ENCODE measurements around the gene LMNA. TPM values are rescaled to one million over a fixed set of nuclear protein-coding genes. Genes with fewer than 3 reads are reported as not detected.

Gene LMNA
- total and polyA plus RNA-seq, 7 donors, result 114 to 392 (median 237) TPM

DNA sequence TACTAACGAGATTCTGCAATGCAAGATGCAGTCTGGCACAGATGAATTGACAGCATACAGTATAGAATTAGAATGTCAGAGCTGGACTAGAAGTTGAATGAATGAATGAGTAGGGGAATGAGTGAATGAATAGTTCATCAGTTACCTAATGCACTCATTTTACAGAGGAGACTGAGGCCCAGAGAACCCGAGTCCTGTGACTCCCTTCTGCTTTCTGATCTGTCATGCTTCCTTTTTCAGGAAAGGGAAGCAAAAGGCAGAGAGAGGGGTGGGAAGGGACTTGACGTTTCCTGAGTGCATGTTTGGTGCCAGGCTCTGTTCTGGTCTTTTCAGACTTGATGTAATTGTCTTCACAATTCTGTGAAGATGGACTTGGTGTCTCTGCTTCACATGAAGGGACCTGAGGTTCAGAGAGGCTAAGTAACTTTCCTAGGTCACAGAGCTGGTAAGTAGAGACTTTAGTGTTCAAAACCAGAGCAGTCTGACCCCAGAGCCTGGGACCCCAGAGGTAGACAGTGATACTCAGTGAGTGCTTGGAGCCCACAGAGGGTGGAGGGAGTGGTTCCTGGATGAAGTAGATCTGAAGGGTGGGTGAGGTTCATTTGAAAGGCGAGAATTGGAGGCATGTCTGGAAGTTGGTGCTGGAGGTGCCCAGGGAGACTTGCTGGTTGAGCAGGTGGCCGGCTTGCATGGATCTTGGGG, 24.2 kb upstream of the LMNA start:
- no peak overlapping the region for H3K4me3 ChIP-seq
- intact Hi-C loops (cut with DNase I), result loop anchor here (1.0 to 2.0 kb wide), 2 partner anchors 135 kb away; no protein-coding TSS in a partner anchor

GRCh38 chr1:156090840-156091188, 23.7 kb upstream of the LMNA start:
- Histone ChIP-seq H3K27ac (no peak overlapping the region), H3K9me3 (no peaks in the 10 kb centered on the region), H3K4me3 (no peak overlapping the region), H3K4me1 (no peaks in the 10 kb centered on the region), H3K27me3 (ENCODE audit: insufficient read depth in 3 of 3, low read length in 2 of 3) (no peaks in the 10 kb centered on the region), H3K36me3 (ENCODE audit: insufficient read depth in 1 of 2, low read depth in 1 of 2) (no peaks in the 10 kb centered on the region)
- ATAC-seq (peak; percentile 88 to 96 (median 90)), DNase-seq (peak; percentile 85 to 92)
- WGBS, 3 donors, result 40 to 41% (median 41%) methylated on average over 13 to 14 of the region's 14 CpGs
- TF ChIP-seq, protein P1, sequence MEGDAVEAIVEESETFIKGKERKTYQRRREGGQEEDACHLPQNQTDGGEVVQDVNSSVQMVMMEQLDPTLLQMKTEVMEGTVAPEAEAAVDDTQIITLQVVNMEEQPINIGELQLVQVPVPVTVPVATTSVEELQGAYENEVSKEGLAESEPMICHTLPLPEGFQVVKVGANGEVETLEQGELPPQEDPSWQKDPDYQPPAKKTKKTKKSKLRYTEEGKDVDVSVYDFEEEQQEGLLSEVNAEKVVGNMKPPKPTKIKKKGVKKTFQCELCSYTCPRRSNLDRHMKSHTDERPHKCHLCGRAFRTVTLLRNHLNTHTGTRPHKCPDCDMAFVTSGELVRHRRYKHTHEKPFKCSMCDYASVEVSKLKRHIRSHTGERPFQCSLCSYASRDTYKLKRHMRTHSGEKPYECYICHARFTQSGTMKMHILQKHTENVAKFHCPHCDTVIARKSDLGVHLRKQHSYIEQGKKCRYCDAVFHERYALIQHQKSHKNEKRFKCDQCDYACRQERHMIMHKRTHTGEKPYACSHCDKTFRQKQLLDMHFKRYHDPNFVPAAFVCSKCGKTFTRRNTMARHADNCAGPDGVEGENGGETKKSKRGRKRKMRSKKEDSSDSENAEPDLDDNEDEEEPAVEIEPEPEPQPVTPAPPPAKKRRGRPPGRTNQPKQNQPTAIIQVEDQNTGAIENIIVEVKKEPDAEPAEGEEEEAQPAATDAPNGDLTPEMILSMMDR (IDR thresholded peaks at IDR 0.05), result peak; percentile 93
- intact Hi-C loops (cut with DNase I), result loop anchor here (1.0 to 2.0 kb wide), 2 partner anchors 134 kb away; no protein-coding TSS in a partner anchor

More for the DNA sequence above, 24.2 kb upstream of the LMNA start:
- ATAC-seq (peak in 3 of 4 donors; percentile 14 to 38 (median 32)), DNase-seq (no peak)
- no peak overlapping the region for H3K27ac ChIP-seq
- no peaks in the 10 kb centered on the region for H3K9me3 ChIP-seq
- H3K27me3 ChIP-seq (ENCODE audit: insufficient read depth in 3 of 3, low read length in 2 of 3), result no peaks in the 10 kb centered on the region
- TF ChIP-seq, protein P1 (IDR thresholded peaks at IDR 0.05), result no peak
- H3K4me1 ChIP-seq, result no peaks in the 10 kb centered on the region
- H3K36me3 ChIP-seq (ENCODE audit: insufficient read depth in 1 of 2, low read depth in 1 of 2), result no peaks in the 10 kb centered on the region
- 35 to 40% (median 37%) methylated on average over 5 of the region's 5 CpGs for WGBS, 3 donors

- TF ChIP-seq, protein P1 (IDR thresholded peaks at IDR 0.05), result no peak
- H3K4me3 ChIP-seq, result no peak overlapping the region
- no peak for DNase-seq
- WGBS, 3 donors, result 71 to 75% (median 74%) methylated on average over 2 of the region's 2 CpGs
- no peak overlapping the region for H3K27ac ChIP-seq
- no peaks in the 10 kb centered on the region for H3K27me3 ChIP-seq (ENCODE audit: insufficient read depth in 3 of 3, low read length in 2 of 3)
- intact Hi-C loops (cut with DNase I), result loop anchor here in 1 of 2 donors (2.0 kb wide), 1 partner anchor 133 kb away; no protein-coding TSS in a partner anchor
- H3K9me3 ChIP-seq, result no peaks in the 10 kb centered on the region
- H3K36me3 ChIP-seq (ENCODE audit: insufficient read depth in 1 of 2, low read depth in 1 of 2), result no peaks in the 10 kb centered on the region
- no peak for ATAC-seq
- peaks cover 7% of the 10 kb centered on the region for H3K4me1 ChIP-seq
Measured at GRCh38 chr1:156091610-156092009, 22.9 kb upstream of the LMNA start.

DNA sequence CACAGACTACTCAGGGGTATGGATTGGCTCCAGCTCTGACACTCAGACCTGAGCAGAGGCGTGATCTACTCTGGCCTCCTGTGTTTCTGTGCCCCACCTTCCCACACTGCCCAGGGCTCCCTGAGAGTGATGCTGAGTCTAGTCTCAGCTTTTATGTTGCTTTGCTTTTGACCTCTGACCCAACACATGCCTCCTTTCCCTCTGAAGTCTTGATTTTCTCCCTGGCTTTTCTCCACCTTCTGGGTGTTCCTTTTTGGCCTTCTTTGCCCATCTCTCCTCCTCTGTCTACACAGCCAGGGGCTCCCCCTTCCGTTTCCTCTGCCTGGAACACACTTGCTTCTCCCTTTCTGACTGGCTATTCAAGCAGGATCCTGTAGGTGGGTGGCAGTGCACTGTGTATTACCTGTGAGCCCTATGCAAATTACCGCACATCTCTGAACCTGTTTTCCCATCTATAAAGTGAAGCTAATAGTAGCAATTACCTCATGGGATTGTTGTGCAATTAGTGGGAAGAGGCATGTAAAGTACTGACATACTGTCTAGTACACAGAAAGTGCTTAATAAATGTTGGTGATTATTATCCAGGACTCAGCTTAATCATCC, 18.5 kb upstream of the LMNA start:
- no peak for DNase-seq
- Histone ChIP-seq H3K27me3 (ENCODE audit: insufficient read depth in 3 of 3, low read length in 2 of 3) (no peaks in the 10 kb centered on the region), H3K4me3 (no peak overlapping the region), H3K36me3 (ENCODE audit: insufficient read depth in 1 of 2, low read depth in 1 of 2) (no peaks in the 10 kb centered on the region), H3K27ac (peak overlapping the region; percentile 53), H3K9me3 (no peaks in the 10 kb centered on the region), H3K4me1 (peaks cover 17% of the 10 kb centered on the region)
- intact Hi-C loops (cut with DNase I), result loop anchor here (1.0 to 2.0 kb wide), 2 partner anchors 34 to 35 kb away; no protein-coding TSS in a partner anchor
- peak in 2 of 4 donors; percentile 7 to 21 for ATAC-seq
- TF ChIP-seq, protein P1 (IDR thresholded peaks at IDR 0.05), result no peak
- 86 to 89% (median 87%) methylated on average over 3 of the region's 3 CpGs for WGBS, 3 donors

Data from psoas muscle (tissue), 8 donors.